ENCODE data around the gene EPB41L2. TPM values are rescaled to one million over a fixed set of nuclear protein-coding genes. Genes with fewer than 3 reads are reported as not detected.

Gene EPB41L2
- total RNA-seq, 2 experiments from 2014 or later, result 40.1 to 40.7 TPM

GRCh38 chr6:130847001-130847910, 215.8 kb downstream of the EPB41L2 start:
- H3K27me3 Mint-ChIP-seq, result no peaks in the 10 kb centered on the region
- H3K36me3 Mint-ChIP-seq, result no peaks in the 10 kb centered on the region
- no peak overlapping the region for H3K27ac Mint-ChIP-seq
- no peak overlapping the region for H3K4me3 Mint-ChIP-seq
- peaks cover 5% of the 10 kb centered on the region for H3K4me1 Mint-ChIP-seq
- H3K9me3 Mint-ChIP-seq, result no peaks in the 10 kb centered on the region
- no peak for DNase-seq

GRCh38 chr6:130846501-130846900, 216.5 kb downstream of the EPB41L2 start:
- Mint-ChIP-seq H3K9me3 (no peaks in the 10 kb centered on the region), H3K27me3 (no peaks in the 10 kb centered on the region), H3K4me1 (peaks cover 5% of the 10 kb centered on the region), H3K4me3 (no peak overlapping the region), H3K27ac (no peak overlapping the region), H3K36me3 (no peaks in the 10 kb centered on the region)
- DNase-seq, result no peak

- Mint-ChIP-seq H3K27ac (no peak overlapping the region), H3K36me3 (no peaks in the 10 kb centered on the region), H3K9me3 (no peaks in the 10 kb centered on the region), H3K4me3 (no peak overlapping the region), H3K4me1 (peaks cover 1% of the 10 kb centered on the region), H3K27me3 (no peaks in the 10 kb centered on the region)
- no peak for DNase-seq
Observed at GRCh38 chr6:130843575-130844320, 219.3 kb downstream of the EPB41L2 start.

GRCh38 chr6:130841128-130841728, 221.8 kb downstream of the EPB41L2 start:
- Mint-ChIP-seq H3K27ac (no peak overlapping the region), H3K27me3 (no peaks in the 10 kb centered on the region), H3K4me1 (no peaks in the 10 kb centered on the region), H3K9me3 (no peaks in the 10 kb centered on the region), H3K36me3 (no peaks in the 10 kb centered on the region), H3K4me3 (no peak overlapping the region)
- no peak for DNase-seq

GRCh38 chr6:130840050-130840449, 223.0 kb downstream of the EPB41L2 start:
- no peaks in the 10 kb centered on the region for H3K36me3 Mint-ChIP-seq
- no peak overlapping the region for H3K4me3 Mint-ChIP-seq
- no peak overlapping the region for H3K27ac Mint-ChIP-seq
- no peaks in the 10 kb centered on the region for H3K4me1 Mint-ChIP-seq
- H3K27me3 Mint-ChIP-seq, result no peaks in the 10 kb centered on the region
- no peaks in the 10 kb centered on the region for H3K9me3 Mint-ChIP-seq
- no peak for DNase-seq

- H3K9me3 Mint-ChIP-seq, result no peaks in the 10 kb centered on the region
- H3K4me3 Mint-ChIP-seq, result no peak overlapping the region
- no peak for DNase-seq
- no peak overlapping the region for H3K27ac Mint-ChIP-seq
- no peaks in the 10 kb centered on the region for H3K4me1 Mint-ChIP-seq
- no peaks in the 10 kb centered on the region for H3K36me3 Mint-ChIP-seq
- H3K27me3 Mint-ChIP-seq, result no peaks in the 10 kb centered on the region
Observed at GRCh38 chr6:130839379-130839778, 223.7 kb downstream of the EPB41L2 start.

GRCh38 chr6:130838951-130839350, 224.1 kb downstream of the EPB41L2 start:
- no peaks in the 10 kb centered on the region for H3K27me3 Mint-ChIP-seq
- no peak overlapping the region for H3K27ac Mint-ChIP-seq
- no peak for DNase-seq
- H3K36me3 Mint-ChIP-seq, result no peaks in the 10 kb centered on the region
- H3K4me1 Mint-ChIP-seq, result no peaks in the 10 kb centered on the region
- no peaks in the 10 kb centered on the region for H3K9me3 Mint-ChIP-seq
- no peak overlapping the region for H3K4me3 Mint-ChIP-seq

- H3K4me1 Mint-ChIP-seq, result no peaks in the 10 kb centered on the region
- no peaks in the 10 kb centered on the region for H3K36me3 Mint-ChIP-seq
- H3K9me3 Mint-ChIP-seq, result no peaks in the 10 kb centered on the region
- H3K27ac Mint-ChIP-seq, result no peak overlapping the region
- H3K4me3 Mint-ChIP-seq, result no peak overlapping the region
- DNase-seq, result no peak
- no peaks in the 10 kb centered on the region for H3K27me3 Mint-ChIP-seq
Observed at GRCh38 chr6:130838250-130838860, 224.7 kb downstream of the EPB41L2 start.

GRCh38 chr6:130837067-130837466, 226.0 kb downstream of the EPB41L2 start:
- Mint-ChIP-seq H3K27me3 (no peaks in the 10 kb centered on the region), H3K4me1 (no peaks in the 10 kb centered on the region), H3K4me3 (no peak overlapping the region), H3K27ac (no peak overlapping the region), H3K36me3 (no peaks in the 10 kb centered on the region), H3K9me3 (no peaks in the 10 kb centered on the region)
- DNase-seq, result no peak

GRCh38 chr6:130836055-130836640, 226.9 kb downstream of the EPB41L2 start:
- Mint-ChIP-seq H3K4me3 (no peak overlapping the region), H3K4me1 (no peaks in the 10 kb centered on the region), H3K27me3 (no peaks in the 10 kb centered on the region), H3K9me3 (no peaks in the 10 kb centered on the region), H3K27ac (no peak overlapping the region), H3K36me3 (no peaks in the 10 kb centered on the region)
- DNase-seq, result no peak

GRCh38 chr6:130834482-130835251, 228.4 kb downstream of the EPB41L2 start:
- DNase-seq, result no peak
- H3K4me1 Mint-ChIP-seq, result no peaks in the 10 kb centered on the region
- no peak overlapping the region for H3K4me3 Mint-ChIP-seq
- H3K9me3 Mint-ChIP-seq, result no peaks in the 10 kb centered on the region
- no peaks in the 10 kb centered on the region for H3K36me3 Mint-ChIP-seq
- no peaks in the 10 kb centered on the region for H3K27me3 Mint-ChIP-seq
- no peak overlapping the region for H3K27ac Mint-ChIP-seq

GRCh38 chr6:130833569-130833968, 229.5 kb downstream of the EPB41L2 start:
- Mint-ChIP-seq H3K27me3 (no peaks in the 10 kb centered on the region), H3K27ac (no peak overlapping the region), H3K36me3 (no peaks in the 10 kb centered on the region), H3K4me1 (no peaks in the 10 kb centered on the region), H3K4me3 (no peak overlapping the region), H3K9me3 (no peaks in the 10 kb centered on the region)
- no peak for DNase-seq

- Mint-ChIP-seq H3K27ac (no peak overlapping the region), H3K4me3 (no peak overlapping the region), H3K27me3 (no peaks in the 10 kb centered on the region), H3K36me3 (no peaks in the 10 kb centered on the region), H3K4me1 (no peaks in the 10 kb centered on the region), H3K9me3 (no peaks in the 10 kb centered on the region)
- DNase-seq, result no peak
Observed at GRCh38 chr6:130831607-130832006, 231.4 kb downstream of the EPB41L2 start.

- Mint-ChIP-seq H3K27ac (no peak overlapping the region), H3K4me1 (peaks cover 3% of the 10 kb centered on the region), H3K9me3 (no peaks in the 10 kb centered on the region), H3K27me3 (no peaks in the 10 kb centered on the region), H3K36me3 (no peaks in the 10 kb centered on the region), H3K4me3 (no peak overlapping the region)
- no peak for DNase-seq
Observed at GRCh38 chr6:130829333-130829910, 233.6 kb downstream of the EPB41L2 start.

Data from activated naive CD8-positive, alpha-beta T cell treated with anti-CD3 and anti-CD28 coated beads for 36 hours (primary cell).